Upper lobe of right lung (tissue), 1 donor: ENCODE measurements around the gene TTC34. TPM values are rescaled to one million over a fixed set of nuclear protein-coding genes. Genes with fewer than 3 reads are reported as not detected.
"Not testable (repeated sequence)": the region's sequence is repeated elsewhere in the genome, so short reads cannot be mapped to it uniquely, and the experiment has no call there.

ENCODE experiments used
- ATAC-seq: fragments of 200-7000 bp; cut with Tn5 transposase; one replicate; pipeline ENCODE4 v1.9.1; 2020; ENCODE audit warnings: mild to moderate bottlenecking, moderate library complexity
- DNase-seq: peaks from one replicate; pipeline ENCODE4 v3.0.0-alpha.2; 2020
- H3K27ac ChIP-seq: fragments of 200-600 bp; one replicate; pipeline ENCODE4 v1.8.0; 2022
- H3K27me3 ChIP-seq: fragments of 200-600 bp; one replicate; pipeline ENCODE4 v1.8.0; 2022; ENCODE audit warnings: mild to moderate bottlenecking
- H3K36me3 ChIP-seq: fragments of 200-600 bp; one replicate; pipeline ENCODE4 v1.8.0; 2022
- H3K4me1 ChIP-seq: fragments of 200-600 bp; one replicate; pipeline ENCODE4 v1.8.0; 2022
- H3K4me3 ChIP-seq: fragments of 200-600 bp; one replicate; pipeline ENCODE4 v1.8.0; 2022; ENCODE audit warnings: mild to moderate bottlenecking
- H3K9me3 ChIP-seq: fragments of 200-600 bp; one replicate; pipeline ENCODE4 v1.8.0; 2022
- CTCF ChIP-seq: fragments of 200-600 bp; IDR thresholded peaks from one replicate; pipeline ENCODE4 v1.8.0; 2022; ENCODE audit warnings: antibody characterized with exemption
- intact Hi-C: fragments of 100-400 bp; cut with DNase I; formaldehyde crosslinking; loops from one replicate; pipeline ENCODE4 v1.11.0; 2022
- total RNA-seq: library from RNA; stranded (reverse); fragmentation: NEBNext Ultra II Directional; extraction: Animal tissue kit (Norgen Biotek cat#: 25700); gene quantifications from one replicate; pipeline ENCODE4 v1.2.1, GENCODE V29; 2021
- donor health status: DM: no; HTN: yes; CAD: no; lungs with severe emphysema.

Gene TTC34
- total RNA-seq, 1 donor from 2014 or later: 1.3 TPM

- H3K27me3 ChIP-seq, H3K4me1 ChIP-seq, intact Hi-C loops, H3K9me3 ChIP-seq, H3K4me3 ChIP-seq, H3K27ac ChIP-seq, H3K36me3 ChIP-seq: not testable (repeated sequence)
- DNase-seq (peak; percentile 60), ATAC-seq (peak; percentile 33)
Observed at GRCh38 chr1:2652152-2652925, 149.2 kb downstream of the TTC34 start.

GRCh38 chr1:2650967-2651645 lies 150.4 kb downstream of the TTC34 start:
- peaks cover 14% of the 10 kb centered on the region for H3K9me3 ChIP-seq
- ATAC-seq (no peak), DNase-seq (peak; percentile 28)
- H3K4me1 ChIP-seq: no peaks in the 10 kb centered on the region
- intact Hi-C loops: no loop called here
- H3K27ac ChIP-seq: no peak overlapping the region
- TF ChIP-seq CTCF: no peak
- no peaks in the 10 kb centered on the region for H3K36me3 ChIP-seq
- no peak overlapping the region for H3K4me3 ChIP-seq
- no peaks in the 10 kb centered on the region for H3K27me3 ChIP-seq

- no peaks in the 10 kb centered on the region for H3K27me3 ChIP-seq
- H3K36me3 ChIP-seq: no peaks in the 10 kb centered on the region
- no peak overlapping the region for H3K4me3 ChIP-seq
- intact Hi-C loops: loop anchor here (10.0 kb wide), 1 partner anchor 232 kb away; the partner anchor contains the start of gene PEX10
- H3K4me1 ChIP-seq: peaks cover 9% of the 10 kb centered on the region
- peaks cover 15% of the 10 kb centered on the region for H3K9me3 ChIP-seq
- no peak for TF ChIP-seq CTCF
- H3K27ac ChIP-seq: no peak overlapping the region
- DNase-seq (no peak), ATAC-seq (no peak)
Observed at GRCh38 chr1:2646837-2647236, 154.7 kb downstream of the TTC34 start.

DNA sequence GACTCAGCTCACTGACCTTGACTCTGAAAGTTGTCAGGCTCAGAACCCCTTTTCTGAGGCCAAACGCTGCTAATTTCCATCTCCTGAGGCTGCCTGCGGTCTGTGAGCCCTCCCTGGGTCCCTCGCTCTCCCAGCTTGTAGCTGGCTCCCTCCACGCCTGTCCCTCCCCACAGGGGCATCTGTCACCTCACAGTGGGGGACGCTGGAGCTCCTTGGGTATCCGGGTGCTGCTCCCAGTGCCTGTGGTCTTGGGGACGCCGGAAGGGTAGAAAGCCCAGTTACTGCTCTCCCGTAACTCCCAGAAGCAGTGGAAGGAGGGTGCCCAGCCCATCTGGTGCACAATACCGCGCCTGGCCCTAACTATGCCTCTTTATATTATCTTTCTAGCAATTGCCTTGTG lies 155.7 kb downstream of the TTC34 start:
- Histone ChIP-seq H3K4me1 (peaks cover 11% of the 10 kb centered on the region), H3K27ac (no peak overlapping the region), H3K4me3 (no peak overlapping the region), H3K9me3 (peaks cover 15% of the 10 kb centered on the region), H3K36me3 (no peaks in the 10 kb centered on the region), H3K27me3 (no peaks in the 10 kb centered on the region)
- intact Hi-C loops: loop anchor here (10.0 kb wide), 1 partner anchor 231 kb away; the partner anchor contains the start of gene PEX10
- DNase-seq: peak; percentile 31
- ATAC-seq: no peak
- no peak for TF ChIP-seq CTCF

GRCh38 chr1:2645143-2645542 lies 156.3 kb downstream of the TTC34 start:
- Histone ChIP-seq H3K27me3 (no peaks in the 10 kb centered on the region), H3K27ac (no peak overlapping the region), H3K36me3 (no peaks in the 10 kb centered on the region), H3K4me1 (peaks cover 11% of the 10 kb centered on the region), H3K4me3 (no peak overlapping the region), H3K9me3 (peaks cover 15% of the 10 kb centered on the region)
- DNase-seq (peak; percentile 42), ATAC-seq (no peak)
- no peak for TF ChIP-seq CTCF
- intact Hi-C loops: loop anchor here (10.0 kb wide), 1 partner anchor 230 kb away; the partner anchor contains the start of gene PEX10

DNA sequence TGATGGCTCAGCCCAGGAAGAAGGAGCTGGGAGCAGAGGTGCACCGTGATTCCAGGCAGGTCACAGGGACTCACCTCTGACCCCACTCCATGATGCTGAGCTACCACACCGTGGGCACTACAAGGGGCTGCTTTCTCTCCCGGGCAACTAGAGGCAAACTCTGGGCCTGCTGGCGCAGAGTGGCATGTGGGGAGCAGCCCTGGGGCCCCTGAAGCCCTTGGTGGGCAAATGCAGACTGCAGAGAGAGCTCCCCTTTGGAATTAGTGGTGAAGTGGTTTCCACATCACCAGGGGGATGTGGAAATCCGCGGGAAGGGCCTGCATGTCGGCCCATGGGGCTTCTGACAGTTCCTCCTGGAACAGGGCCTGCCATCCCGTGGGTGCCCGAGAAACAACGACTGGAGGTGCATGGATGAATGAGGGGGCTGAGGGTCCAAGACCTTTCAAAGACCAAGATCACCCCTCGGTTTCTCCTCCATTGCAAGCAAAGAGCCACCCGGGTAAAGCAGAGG lies 156.8 kb downstream of the TTC34 start:
- intact Hi-C loops: loop anchor here (10.0 kb wide), 1 partner anchor 230 kb away; the partner anchor contains the start of gene PEX10
- no peak overlapping the region for H3K4me3 ChIP-seq
- ATAC-seq (no peak), DNase-seq (peak; percentile 62)
- H3K36me3 ChIP-seq: no peaks in the 10 kb centered on the region
- H3K27me3 ChIP-seq: no peaks in the 10 kb centered on the region
- H3K4me1 ChIP-seq: peaks cover 11% of the 10 kb centered on the region
- TF ChIP-seq CTCF: no peak
- peaks cover 15% of the 10 kb centered on the region for H3K9me3 ChIP-seq
- H3K27ac ChIP-seq: no peak overlapping the region
